ENCODE data around the gene STX7.

STX7 gene

GRCh38 chr6:132461958-132462357 is 51.0 kb downstream of the STX7 start:
- Histone ChIP-seq H3K27me3 (ENCODE audit: control insufficient read depth, insufficient read depth, low read length) (no peaks in the 10 kb centered on the region), H3K4me3 (ENCODE audit: low read length) (no peak overlapping the region), H3K9ac (ENCODE audit: low read length) (no peak overlapping the region), H3K36me3 (ENCODE audit: control insufficient read depth, insufficient read depth, low read length) (peaks cover 22% of the 10 kb centered on the region), H3K27ac (ENCODE audit: low read depth, low read length) (no peak overlapping the region), H3K4me1 (ENCODE audit: control insufficient read depth, insufficient read depth, low read length) (no peaks in the 10 kb centered on the region)

GRCh38 chr6:132459605-132459952 is 53.3 kb downstream of the STX7 start:
- H3K9ac ChIP-seq (ENCODE audit: low read length), result no peak overlapping the region
- H3K27ac ChIP-seq (ENCODE audit: low read depth, low read length), result no peak overlapping the region
- no peaks in the 10 kb centered on the region for H3K4me1 ChIP-seq (ENCODE audit: control insufficient read depth, insufficient read depth, low read length)
- H3K27me3 ChIP-seq (ENCODE audit: control insufficient read depth, insufficient read depth, low read length), result no peaks in the 10 kb centered on the region
- H3K4me3 ChIP-seq (ENCODE audit: low read length), result no peak overlapping the region
- H3K36me3 ChIP-seq (ENCODE audit: control insufficient read depth, insufficient read depth, low read length), result peaks cover 22% of the 10 kb centered on the region

- no peak overlapping the region for H3K4me3 ChIP-seq (ENCODE audit: low read length)
- H3K36me3 ChIP-seq (ENCODE audit: control insufficient read depth, insufficient read depth, low read length), result peaks cover 22% of the 10 kb centered on the region
Measured at GRCh38 chr6:132458887-132459604, 53.9 kb downstream of the STX7 start.

GRCh38 chr6:132456700-132457143 is 56.2 kb downstream of the STX7 start:
- H3K27me3 ChIP-seq (ENCODE audit: control insufficient read depth, insufficient read depth, low read length), result no peaks in the 10 kb centered on the region
- H3K9ac ChIP-seq (ENCODE audit: low read length), result no peak overlapping the region
- no peaks in the 10 kb centered on the region for H3K4me1 ChIP-seq (ENCODE audit: control insufficient read depth, insufficient read depth, low read length)
- peaks cover 12% of the 10 kb centered on the region for H3K36me3 ChIP-seq (ENCODE audit: control insufficient read depth, insufficient read depth, low read length)
- H3K27ac ChIP-seq (ENCODE audit: low read depth, low read length), result no peak overlapping the region
- no peak overlapping the region for H3K4me3 ChIP-seq (ENCODE audit: low read length)

More at GRCh38 chr6:132458887-132459604, 53.9 kb downstream of the STX7 start:
- no peak overlapping the region for H3K9ac ChIP-seq (ENCODE audit: low read length)
- no peaks in the 10 kb centered on the region for H3K4me1 ChIP-seq (ENCODE audit: control insufficient read depth, insufficient read depth, low read length)
- no peaks in the 10 kb centered on the region for H3K27me3 ChIP-seq (ENCODE audit: control insufficient read depth, insufficient read depth, low read length)
- no peak overlapping the region for H3K27ac ChIP-seq (ENCODE audit: low read depth, low read length)

GRCh38 chr6:132446855-132447241 is 66.1 kb downstream of the STX7 start:
- Histone ChIP-seq H3K4me3 (ENCODE audit: low read length) (no peak overlapping the region), H3K36me3 (ENCODE audit: control insufficient read depth, insufficient read depth, low read length) (no peaks in the 10 kb centered on the region), H3K27me3 (ENCODE audit: control insufficient read depth, insufficient read depth, low read length) (no peaks in the 10 kb centered on the region), H3K9ac (ENCODE audit: low read length) (no peak overlapping the region), H3K4me1 (ENCODE audit: control insufficient read depth, insufficient read depth, low read length) (peaks cover 3% of the 10 kb centered on the region), H3K27ac (ENCODE audit: low read depth, low read length) (no peak overlapping the region)

- Histone ChIP-seq H3K4me1 (ENCODE audit: control insufficient read depth, insufficient read depth, low read length) (peaks cover 3% of the 10 kb centered on the region), H3K4me3 (ENCODE audit: low read length) (no peak overlapping the region), H3K27ac (ENCODE audit: low read depth, low read length) (no peak overlapping the region), H3K9ac (ENCODE audit: low read length) (no peak overlapping the region), H3K36me3 (ENCODE audit: control insufficient read depth, insufficient read depth, low read length) (no peaks in the 10 kb centered on the region), H3K27me3 (ENCODE audit: control insufficient read depth, insufficient read depth, low read length) (no peaks in the 10 kb centered on the region)
Measured at GRCh38 chr6:132446141-132446854, 66.6 kb downstream of the STX7 start.

- Histone ChIP-seq H3K27me3 (ENCODE audit: control insufficient read depth, insufficient read depth, low read length) (no peaks in the 10 kb centered on the region), H3K4me1 (ENCODE audit: control insufficient read depth, insufficient read depth, low read length) (peaks cover 3% of the 10 kb centered on the region), H3K4me3 (ENCODE audit: low read length) (no peak overlapping the region), H3K27ac (ENCODE audit: low read depth, low read length) (no peak overlapping the region), H3K36me3 (ENCODE audit: control insufficient read depth, insufficient read depth, low read length) (no peaks in the 10 kb centered on the region), H3K9ac (ENCODE audit: low read length) (no peak overlapping the region)
Measured at GRCh38 chr6:132445201-132445951, 67.5 kb downstream of the STX7 start.

GRCh38 chr6:132443206-132443605 is 69.7 kb downstream of the STX7 start:
- Histone ChIP-seq H3K4me1 (ENCODE audit: control insufficient read depth, insufficient read depth, low read length) (peaks cover 3% of the 10 kb centered on the region), H3K9ac (ENCODE audit: low read length) (no peak overlapping the region), H3K27me3 (ENCODE audit: control insufficient read depth, insufficient read depth, low read length) (no peaks in the 10 kb centered on the region), H3K27ac (ENCODE audit: low read depth, low read length) (no peak overlapping the region), H3K36me3 (ENCODE audit: control insufficient read depth, insufficient read depth, low read length) (no peaks in the 10 kb centered on the region), H3K4me3 (ENCODE audit: low read length) (no peak overlapping the region)

- Histone ChIP-seq H3K36me3 (ENCODE audit: control insufficient read depth, insufficient read depth, low read length) (no peaks in the 10 kb centered on the region), H3K4me1 (ENCODE audit: control insufficient read depth, insufficient read depth, low read length) (no peaks in the 10 kb centered on the region), H3K27me3 (ENCODE audit: control insufficient read depth, insufficient read depth, low read length) (no peaks in the 10 kb centered on the region), H3K4me3 (ENCODE audit: low read length) (no peak overlapping the region), H3K27ac (ENCODE audit: low read depth, low read length) (no peak overlapping the region), H3K9ac (ENCODE audit: low read length) (no peak overlapping the region)
Measured at GRCh38 chr6:132430110-132430509, 82.8 kb downstream of the STX7 start.

- Histone ChIP-seq H3K27me3 (ENCODE audit: control insufficient read depth, insufficient read depth, low read length) (no peaks in the 10 kb centered on the region), H3K4me1 (ENCODE audit: control insufficient read depth, insufficient read depth, low read length) (no peaks in the 10 kb centered on the region), H3K9ac (ENCODE audit: low read length) (no peak overlapping the region), H3K4me3 (ENCODE audit: low read length) (no peak overlapping the region), H3K36me3 (ENCODE audit: control insufficient read depth, insufficient read depth, low read length) (no peaks in the 10 kb centered on the region), H3K27ac (ENCODE audit: low read depth, low read length) (no peak overlapping the region)
Measured at GRCh38 chr6:132425176-132425575, 87.7 kb downstream of the STX7 start.

GRCh38 chr6:132423839-132424238 is 89.1 kb downstream of the STX7 start:
- Histone ChIP-seq H3K9ac (ENCODE audit: low read length) (no peak overlapping the region), H3K27ac (ENCODE audit: low read depth, low read length) (no peak overlapping the region), H3K36me3 (ENCODE audit: control insufficient read depth, insufficient read depth, low read length) (no peaks in the 10 kb centered on the region), H3K27me3 (ENCODE audit: control insufficient read depth, insufficient read depth, low read length) (no peaks in the 10 kb centered on the region), H3K4me1 (ENCODE audit: control insufficient read depth, insufficient read depth, low read length) (no peaks in the 10 kb centered on the region), H3K4me3 (ENCODE audit: low read length) (no peak overlapping the region)

GRCh38 chr6:132418235-132418965 is 94.5 kb downstream of the STX7 start:
- Histone ChIP-seq H3K27ac (ENCODE audit: low read depth, low read length) (no peak overlapping the region), H3K9ac (ENCODE audit: low read length) (no peak overlapping the region), H3K4me1 (ENCODE audit: control insufficient read depth, insufficient read depth, low read length) (no peaks in the 10 kb centered on the region), H3K4me3 (ENCODE audit: low read length) (no peak overlapping the region), H3K36me3 (ENCODE audit: control insufficient read depth, insufficient read depth, low read length) (no peaks in the 10 kb centered on the region), H3K27me3 (ENCODE audit: control insufficient read depth, insufficient read depth, low read length) (no peaks in the 10 kb centered on the region)
